ENCODE measurements around the gene NMB.

The NMB gene

GRCh38 chr15:84609818-84610525, 48.0 kb downstream of the NMB start:
- no peak for DNase-seq

GRCh38 chr15:84608707-84609284, 49.2 kb downstream of the NMB start:
- DNase-seq = no peak

- no peak for DNase-seq
These were observed 51.3 kb downstream of the NMB start for GRCh38 chr15:84606653-84607120.

GRCh38 chr15:84605554-84605882, 52.5 kb downstream of the NMB start:
- DNase-seq = no peak
